ENCODE data around the gene TBC1D1. TPM values are rescaled to one million over a fixed set of nuclear protein-coding genes. Genes with fewer than 3 reads are reported as not detected.

Gene TBC1D1
- total RNA-seq, 1 experiment from 2014 or later, result 104 TPM

- no peak for DNase-seq (ENCODE audit: low spot score)
Observed at GRCh38 chr4:38124961-38125360, 234.1 kb downstream of the TBC1D1 start.

DNA sequence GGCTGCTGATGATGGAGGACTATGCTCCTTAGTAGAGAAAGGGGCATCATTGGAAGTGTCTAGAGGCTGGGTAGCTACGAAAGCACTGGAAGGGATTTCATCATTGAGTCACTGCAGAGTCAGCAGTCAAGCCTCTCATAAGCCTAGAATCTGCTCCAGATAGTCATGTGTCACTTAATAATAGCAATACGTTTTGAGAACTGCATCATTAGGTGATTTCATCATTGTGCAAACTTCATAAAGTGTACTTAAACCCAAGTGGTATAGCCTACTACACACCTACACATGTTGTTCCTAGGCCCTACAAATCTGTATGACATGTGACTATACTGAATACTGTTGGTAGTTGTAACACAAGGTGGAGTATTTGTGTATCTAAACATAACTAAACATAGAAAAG lies 234.9 kb downstream of the TBC1D1 start:
- no peak for DNase-seq (ENCODE audit: low spot score)

- DNase-seq (ENCODE audit: low spot score), result no peak
Observed at GRCh38 chr4:38128478-38129459, 237.9 kb downstream of the TBC1D1 start.

DNA sequence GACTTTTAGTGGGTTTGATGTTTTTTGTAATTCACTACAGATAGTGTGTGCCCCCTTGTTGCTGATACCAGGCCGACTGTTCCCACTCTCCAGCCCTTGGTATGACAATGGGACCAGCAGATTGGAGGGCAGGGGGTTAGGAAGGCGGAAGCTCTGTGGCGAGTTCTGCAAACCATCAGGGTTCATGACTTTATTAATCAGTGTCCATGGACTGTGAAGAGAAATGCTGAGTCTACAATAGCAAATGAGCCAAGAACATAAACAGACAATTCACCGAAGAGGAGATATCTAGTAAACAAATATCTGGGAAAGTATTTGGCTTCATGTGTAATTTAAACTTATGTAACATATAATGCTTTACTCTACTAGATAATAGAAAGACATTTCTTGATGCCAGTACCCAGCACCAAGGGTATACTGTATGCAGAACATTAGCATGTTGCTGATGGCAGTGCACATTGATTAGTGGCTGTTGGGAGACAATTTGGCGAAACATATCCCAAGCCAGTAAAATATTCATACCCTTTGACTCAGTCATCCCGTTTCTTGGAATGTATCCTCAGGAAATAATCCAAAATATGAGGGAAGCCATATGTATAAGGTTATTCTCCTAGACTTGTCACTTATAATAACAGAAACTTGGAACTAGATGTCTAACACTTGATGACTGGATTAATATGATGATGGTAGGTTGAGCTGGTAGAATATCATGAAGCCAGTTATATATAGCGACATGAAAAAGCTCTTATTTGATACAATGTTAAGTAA lies 238.8 kb downstream of the TBC1D1 start:
- no peak for DNase-seq (ENCODE audit: low spot score)

DNA sequence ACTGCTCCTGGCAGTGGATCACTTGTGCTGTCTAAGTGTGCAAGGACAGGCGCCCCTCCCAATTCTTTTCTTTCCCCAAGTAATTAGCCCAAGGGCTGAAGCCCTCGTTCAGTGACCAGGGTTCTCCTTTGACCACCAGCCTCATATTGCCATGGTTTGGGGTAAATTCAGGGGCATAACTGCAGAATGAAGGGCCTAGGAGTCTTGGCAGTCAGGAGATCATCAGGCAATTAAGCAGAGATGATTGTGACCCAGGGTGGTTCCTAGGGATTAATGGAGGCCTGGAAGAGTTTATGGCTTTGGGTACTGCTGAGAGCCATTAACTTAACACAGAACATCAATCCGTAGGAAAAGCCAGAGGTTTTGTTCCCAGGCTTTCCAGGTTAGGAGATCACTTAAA lies 240.0 kb downstream of the TBC1D1 start:
- no peak for DNase-seq (ENCODE audit: low spot score)

- no peak for DNase-seq (ENCODE audit: low spot score)
Observed at GRCh38 chr4:38131371-38132091, 240.6 kb downstream of the TBC1D1 start.

- DNase-seq (ENCODE audit: low spot score), result peak; percentile 65
Observed at GRCh38 chr4:38132107-38132673, 241.3 kb downstream of the TBC1D1 start.

GRCh38 chr4:38132843-38133662 lies 242.2 kb downstream of the TBC1D1 start:
- peak; percentile 86 for DNase-seq (ENCODE audit: low spot score)

- DNase-seq (ENCODE audit: low spot score), result no peak
Observed at GRCh38 chr4:38133711-38134480, 243.0 kb downstream of the TBC1D1 start.

DNA sequence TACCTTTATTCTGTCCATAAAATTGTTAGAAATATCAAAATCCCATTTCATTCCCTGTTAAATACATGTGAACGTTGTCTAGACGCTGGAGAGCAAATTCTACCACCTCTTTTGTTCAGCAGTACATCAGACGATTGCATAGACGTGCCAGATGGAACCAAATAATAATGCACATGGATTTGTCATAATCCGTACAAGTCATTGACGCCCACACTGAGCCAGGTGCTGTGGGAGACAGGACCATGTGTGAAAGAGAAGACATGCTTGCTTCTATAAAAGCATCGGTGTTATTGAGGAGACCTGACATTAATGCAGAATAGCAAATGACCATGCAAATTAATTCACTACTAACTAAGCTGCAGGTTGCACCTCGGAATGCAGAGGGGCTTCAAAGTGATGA lies 244.3 kb downstream of the TBC1D1 start:
- DNase-seq (ENCODE audit: low spot score), result no peak

GRCh38 chr4:38136604-38137003 lies 245.7 kb downstream of the TBC1D1 start:
- no peak for DNase-seq (ENCODE audit: low spot score)

DNA sequence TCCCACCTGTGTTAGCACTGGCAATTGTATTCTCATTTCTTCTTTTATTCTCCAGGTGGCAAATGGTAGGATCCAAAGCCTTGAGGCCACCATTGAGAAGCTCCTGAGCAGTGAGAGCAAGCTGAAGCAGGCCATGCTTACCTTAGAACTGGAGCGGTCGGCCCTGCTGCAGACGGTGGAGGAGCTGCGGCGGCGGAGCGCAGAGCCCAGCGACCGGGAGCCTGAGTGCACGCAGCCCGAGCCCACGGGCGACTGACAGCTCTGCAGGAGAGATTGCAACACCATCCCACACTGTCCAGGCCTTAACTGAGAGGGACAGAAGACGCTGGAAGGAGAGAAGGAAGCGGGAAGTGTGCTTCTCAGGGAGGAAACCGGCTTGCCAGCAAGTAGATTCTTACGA lies 246.2 kb downstream of the TBC1D1 start:
- DNase-seq (ENCODE audit: low spot score), result no peak

- no peak for DNase-seq (ENCODE audit: low spot score)
Observed at GRCh38 chr4:38138363-38138762, 247.5 kb downstream of the TBC1D1 start.

- no peak for DNase-seq (ENCODE audit: low spot score)
Observed at GRCh38 chr4:38139187-38139586, 248.3 kb downstream of the TBC1D1 start.

DNA sequence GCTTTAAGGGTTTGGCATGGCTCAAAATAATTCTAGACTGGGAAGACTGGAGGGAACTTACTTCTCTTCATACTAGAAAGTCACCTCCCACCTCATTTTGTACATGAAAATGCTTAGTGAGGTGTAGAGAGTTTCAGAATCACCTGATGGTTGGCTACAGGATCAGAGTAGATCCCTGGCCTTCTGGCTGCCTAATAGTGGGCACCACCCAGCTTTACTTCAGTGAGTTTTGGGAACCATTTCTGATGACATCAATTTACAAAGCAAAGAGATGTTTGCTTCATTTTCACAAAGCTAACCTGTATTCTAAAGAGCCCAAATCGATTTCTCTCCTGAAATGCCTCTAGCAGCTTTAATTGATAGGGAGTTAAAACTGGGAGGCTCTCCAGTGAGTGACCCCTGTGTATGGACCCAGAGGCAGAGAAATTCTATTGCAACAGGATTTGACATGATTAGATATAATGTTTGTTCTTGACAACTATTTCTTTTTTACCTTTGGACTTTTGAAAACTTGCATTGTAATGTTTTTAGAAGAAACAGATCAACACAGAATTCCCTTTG lies 249.8 kb downstream of the TBC1D1 start:
- no peak for DNase-seq (ENCODE audit: low spot score)

DNA sequence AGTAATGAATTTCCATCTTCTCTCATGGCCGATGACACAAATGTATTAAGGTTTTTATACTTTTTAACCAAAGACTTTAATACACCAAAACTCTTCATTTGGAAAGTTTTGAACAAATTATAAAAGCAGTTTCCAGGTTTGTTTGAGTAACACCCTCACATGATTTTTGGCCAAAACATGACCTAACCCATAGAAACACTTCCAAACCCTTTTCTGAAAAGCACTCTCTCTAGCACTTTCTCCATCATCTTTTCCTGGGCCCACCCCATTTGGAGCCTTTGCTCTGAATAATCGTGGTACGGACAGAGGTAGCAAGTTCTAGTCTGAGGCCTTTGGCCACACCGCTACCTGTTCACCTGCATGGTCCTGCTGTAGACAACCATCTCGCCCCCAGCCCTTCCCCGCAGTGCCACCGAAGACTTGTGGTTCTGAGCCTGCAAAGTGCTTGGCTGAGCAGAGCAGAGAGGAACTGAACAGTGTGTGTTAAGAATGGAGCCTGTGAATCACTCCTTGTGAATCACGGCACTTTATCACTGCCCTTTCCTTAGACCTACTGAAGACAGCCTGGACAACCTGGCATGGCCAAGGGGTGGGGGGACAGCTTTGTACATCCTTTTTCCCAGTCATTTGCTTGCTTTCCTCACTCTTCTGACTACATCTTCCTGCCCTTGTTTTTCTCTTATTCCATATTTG lies 251.1 kb downstream of the TBC1D1 start:
- DNase-seq (ENCODE audit: low spot score), result no peak

- no peak for DNase-seq (ENCODE audit: low spot score)
Observed at GRCh38 chr4:38144031-38144430, 253.1 kb downstream of the TBC1D1 start.

GRCh38 chr4:38145033-38145678 lies 254.3 kb downstream of the TBC1D1 start:
- no peak for DNase-seq (ENCODE audit: low spot score)
